Measurements from ENCODE around the gene PRKCA. TPM values are rescaled to one million over a fixed set of nuclear protein-coding genes. Genes with fewer than 3 reads are reported as not detected.

The PRKCA gene
- total and polyA plus RNA-seq, 2 donors (not counting 3 experiments of a cell fraction or from before 2014, with no cell fraction given): 7.5 to 34.2 TPM

- Histone ChIP-seq H4K20me1 (replicated peaks; ENCODE audit: control insufficient read depth, extremely low read depth, insufficient read depth, low read length) (no peaks in the 10 kb centered on the region), H2AFZ (ENCODE audit: low read depth, low read length) (no peak overlapping the region), H3K9me3 (replicated peaks; ENCODE audit: control insufficient read depth, insufficient read depth, low read length) (no peaks in the 10 kb centered on the region), H3K27me3 (ENCODE audit: control insufficient read depth in 2 of 2, insufficient read depth in 2 of 2, low read length in 2 of 2) (no peaks in the 10 kb centered on the region), H3K4me3 (replicated peaks in 1 of 3; ENCODE audit: insufficient read depth in 1 of 3, low read depth in 1 of 3, low read length in 3 of 3) (no peak overlapping the region), H3K4me2 (ENCODE audit: insufficient read depth, low read length) (no peak overlapping the region), H3K79me2 (ENCODE audit: control insufficient read depth, insufficient read depth, low read length) (no peaks in the 10 kb centered on the region), H3K36me3 (ENCODE audit: control insufficient read depth in 2 of 2, extremely low read depth in 1 of 2, insufficient read depth in 2 of 2, low read length in 2 of 2) (no peaks in the 10 kb centered on the region), H3K4me1 (ENCODE audit: control insufficient read depth, extremely low read depth, insufficient read depth, low read length) (no peaks in the 10 kb centered on the region), H3K9ac (replicated peaks; ENCODE audit: extremely low read depth, insufficient read depth, low read length) (no peak overlapping the region), H3K27ac (ENCODE audit: insufficient read depth, low read depth, low read length) (no peak overlapping the region), H3K9me1 (replicated peaks; ENCODE audit: control insufficient read depth, extremely low read depth, insufficient read depth, low read length) (no peaks in the 10 kb centered on the region)
- no peak for TF ChIP-seq EZH2 (IDR thresholded peaks at IDR 0.05; ENCODE audit: borderline replicate concordance, low read depth, low read length, severe bottlenecking)
- no peak for DNase-seq (ENCODE audit: low read depth, low spot score)
- no TSS peak for BruUV-seq (replicated peaks)
- ChIA-PET CTCF (no interaction called here), POLR2A (no interaction called here)
- intact Hi-C loops (cut with micrococcal nuclease) (no loop called here), dilution Hi-C loops (cut with MboI; ENCODE audit: extremely low pct_ligation_motif_present, low sequenced_read_pairs) (no loop called here)
- FAIRE-seq: no peak
Measured at GRCh38 chr17:66752411-66752810, 450.0 kb downstream of the PRKCA start.

GRCh38 chr17:66753126-66753920 is 450.9 kb downstream of the PRKCA start:
- no peaks in the 10 kb centered on the region for H3K9me3 ChIP-seq (replicated peaks; ENCODE audit: control insufficient read depth, insufficient read depth, low read length)
- H4K20me1 ChIP-seq (replicated peaks; ENCODE audit: control insufficient read depth, extremely low read depth, insufficient read depth, low read length): no peaks in the 10 kb centered on the region
- no peak overlapping the region for H3K9ac ChIP-seq (replicated peaks; ENCODE audit: extremely low read depth, insufficient read depth, low read length)
- intact Hi-C loops (cut with micrococcal nuclease): no loop called here
- no TSS peak for BruUV-seq (replicated peaks)
- H3K79me2 ChIP-seq (ENCODE audit: control insufficient read depth, insufficient read depth, low read length): no peaks in the 10 kb centered on the region
- POLR2A ChIA-PET: no interaction called here
- TF ChIP-seq, protein P1, sequence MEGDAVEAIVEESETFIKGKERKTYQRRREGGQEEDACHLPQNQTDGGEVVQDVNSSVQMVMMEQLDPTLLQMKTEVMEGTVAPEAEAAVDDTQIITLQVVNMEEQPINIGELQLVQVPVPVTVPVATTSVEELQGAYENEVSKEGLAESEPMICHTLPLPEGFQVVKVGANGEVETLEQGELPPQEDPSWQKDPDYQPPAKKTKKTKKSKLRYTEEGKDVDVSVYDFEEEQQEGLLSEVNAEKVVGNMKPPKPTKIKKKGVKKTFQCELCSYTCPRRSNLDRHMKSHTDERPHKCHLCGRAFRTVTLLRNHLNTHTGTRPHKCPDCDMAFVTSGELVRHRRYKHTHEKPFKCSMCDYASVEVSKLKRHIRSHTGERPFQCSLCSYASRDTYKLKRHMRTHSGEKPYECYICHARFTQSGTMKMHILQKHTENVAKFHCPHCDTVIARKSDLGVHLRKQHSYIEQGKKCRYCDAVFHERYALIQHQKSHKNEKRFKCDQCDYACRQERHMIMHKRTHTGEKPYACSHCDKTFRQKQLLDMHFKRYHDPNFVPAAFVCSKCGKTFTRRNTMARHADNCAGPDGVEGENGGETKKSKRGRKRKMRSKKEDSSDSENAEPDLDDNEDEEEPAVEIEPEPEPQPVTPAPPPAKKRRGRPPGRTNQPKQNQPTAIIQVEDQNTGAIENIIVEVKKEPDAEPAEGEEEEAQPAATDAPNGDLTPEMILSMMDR (IDR thresholded peaks at IDR 0.05; ENCODE audit: extremely low read depth in 1 of 2, insufficient read depth in 1 of 2, low read depth in 1 of 2, low read length in 2 of 2): no peak
- TF ChIP-seq POLR2AphosphoS5 (IDR thresholded peaks at IDR 0.05; ENCODE audit: insufficient read depth, low read depth, low read length) (no peak), FOS (IDR thresholded peaks at IDR 0.05; ENCODE audit: borderline replicate concordance, insufficient read depth, low read length) (no peak), EZH2 (IDR thresholded peaks at IDR 0.05; ENCODE audit: borderline replicate concordance, low read depth, low read length, severe bottlenecking) (no peak), POLR2A (IDR thresholded peaks at IDR 0.05; ENCODE audit: low read depth, low read length) (no peak), GATA2 (IDR thresholded peaks at IDR 0.05; ENCODE audit: insufficient read depth, insufficient read length, low read depth, low read length) (no peak), MYC (IDR thresholded peaks at IDR 0.05; ENCODE audit: low read depth, low read length) (no peak), JUN (IDR thresholded peaks at IDR 0.05; ENCODE audit: borderline replicate concordance, insufficient read depth, insufficient read length, low read depth) (no peak)
- TF ChIP-seq, protein P2, sequence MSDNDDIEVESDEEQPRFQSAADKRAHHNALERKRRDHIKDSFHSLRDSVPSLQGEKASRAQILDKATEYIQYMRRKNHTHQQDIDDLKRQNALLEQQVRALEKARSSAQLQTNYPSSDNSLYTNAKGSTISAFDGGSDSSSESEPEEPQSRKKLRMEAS (IDR thresholded peaks at IDR 0.05; ENCODE audit: insufficient read depth, insufficient read length): no peak
- H3K27ac ChIP-seq (ENCODE audit: insufficient read depth, low read depth, low read length): no peak overlapping the region
- CTCF ChIA-PET: no interaction called here
- H3K4me1 ChIP-seq (ENCODE audit: control insufficient read depth, extremely low read depth, insufficient read depth, low read length): no peaks in the 10 kb centered on the region
- H2AFZ ChIP-seq (ENCODE audit: low read depth, low read length): no peak overlapping the region
- dilution Hi-C loops (cut with MboI; ENCODE audit: extremely low pct_ligation_motif_present, low sequenced_read_pairs): no loop called here
- H3K4me2 ChIP-seq (ENCODE audit: insufficient read depth, low read length): no peak overlapping the region
- H3K27me3 ChIP-seq (ENCODE audit: control insufficient read depth in 2 of 2, insufficient read depth in 2 of 2, low read length in 2 of 2): no peaks in the 10 kb centered on the region
- no peaks in the 10 kb centered on the region for H3K9me1 ChIP-seq (replicated peaks; ENCODE audit: control insufficient read depth, extremely low read depth, insufficient read depth, low read length)
- H3K4me3 ChIP-seq (replicated peaks in 1 of 3; ENCODE audit: insufficient read depth in 1 of 3, low read depth in 1 of 3, low read length in 3 of 3): no peak overlapping the region
- DNase-seq (ENCODE audit: low read depth, low spot score) (no peak), FAIRE-seq (no peak)
- H3K36me3 ChIP-seq (ENCODE audit: control insufficient read depth in 2 of 2, extremely low read depth in 1 of 2, insufficient read depth in 2 of 2, low read length in 2 of 2): no peaks in the 10 kb centered on the region

Data from endothelial cell of umbilical vein (primary cell).